Testis (tissue), 3 donors: ENCODE data around the gene HOMER2. TPM values are rescaled to one million over a fixed set of nuclear protein-coding genes. Genes with fewer than 3 reads are reported as not detected.
A peak's percentile ranks its signal among the peaks of the same experiment; 100 is the strongest.

ENCODE experiments used
- DNase-seq: peaks from one replicate; pipeline ENCODE4 v3.0.0-alpha.2; 2019
- H3K27ac ChIP-seq, 2 donors: fragments of 200-600 bp; sonication (generic); one replicate each; pipeline ENCODE4 v1.5.1; 2019
- H3K27me3 ChIP-seq: fragments of 200-600 bp; sonication (generic); one replicate; pipeline ENCODE4 v1.5.1; 2019
- H3K36me3 ChIP-seq: fragments of 200-600 bp; sonication (generic); one replicate; pipeline ENCODE4 v1.5.1; 2017; ENCODE audit warnings: low read depth; ENCODE audit errors: missing control alignments
- H3K4me1 ChIP-seq: fragments of 200-600 bp; sonication (generic); one replicate; pipeline ENCODE4 v1.5.1; 2019
- H3K4me3 ChIP-seq, 2 donors: fragments of 200-600 bp; sonication (generic); one replicate each; pipeline ENCODE4 v1.5.1; 2017 to 2019
- H3K9me3 ChIP-seq: fragments of 200-600 bp; sonication (generic); one replicate; pipeline ENCODE4 v1.5.1; 2017
- CTCF ChIP-seq, 3 experiments: fragments of 450-650 bp in 2 of 3; fragments of 200-600 bp in 1 of 3; sonication (generic) in 1 of 3; IDR thresholded peaks; one replicate each; pipeline ENCODE4 v1.5.1; 2016 to 2019; ENCODE audit warnings: antibody characterized with exemption in 3 of 3, mild to moderate bottlenecking in 2 of 3, moderate library complexity in 1 of 3
- POLR2A ChIP-seq: fragments of 450-650 bp; IDR thresholded peaks from one replicate; pipeline ENCODE4 v1.6.1; 2017; ENCODE audit warnings: antibody characterized with exemption, mild to moderate bottlenecking, moderate library complexity
- WGBS, 2 donors: methylation state at CpG; one replicate each; pipeline ENCODE4 v1.1.5; 2018; 5-methylcytosine and 5-hydroxymethylcytosine counted together
- intact Hi-C: fragments of 100-400 bp; cut with DNase I; formaldehyde crosslinking; loops from one replicate; pipeline ENCODE4 v1.15.1; 2023; ENCODE audit warnings: low total_unique reads
- polyA plus RNA-seq: library from polyadenylated mRNA; stranded (reverse); fragments of 350-450 nt; fragmentation: Illumina TruSeq; extraction: RNeasy Lipid Tissue Mini Kit (QIAGEN cat#74804); gene quantifications from one replicate; pipeline ENCODE4 v1.2.3, GENCODE V29; 2014; ENCODE audit warnings: low read depth, low replicate concordance; ENCODE audit not compliant: insufficient read depth
- total RNA-seq, 2 donors: library from RNA; depleted of rRNA; stranded (reverse); fragments of >200 nt; gene quantifications; one replicate each; pipeline ENCODE4 v1.2.3, GENCODE V29; 2016

The HOMER2 gene
- total and polyA plus RNA-seq, 3 donors from 2014 or later, result 18.7 to 40.5 (median 38.5) TPM

- no peaks in the 10 kb centered on the region for H3K9me3 ChIP-seq
- no peaks in the 10 kb centered on the region for H3K36me3 ChIP-seq
- WGBS, 2 donors, result 0 to 4% methylated on average over 19 to 45 of the region's 45 CpGs
- no peak for TF ChIP-seq CTCF (IDR thresholded peaks at IDR 0.05)
- TF ChIP-seq POLR2A, result no peak
- intact Hi-C loops, result no loop called here
- peaks cover 10% of the 10 kb centered on the region for H3K4me1 ChIP-seq
- DNase-seq, result peak; percentile 98
- H3K27me3 ChIP-seq, result no peaks in the 10 kb centered on the region
- peak within 1 kb of the TSS; percentile 68 to 91 for H3K4me3 ChIP-seq
- H3K27ac ChIP-seq, result peak within 1 kb of the TSS; percentile 74 to 83
Measured at GRCh38 chr15:82985688-82986441, 33.3 kb upstream of the HOMER2 start, which contains the start of gene RAMAC. Gene RAMAC, plus strand, starts transcription at chr15:82986210. Its CDS starts 2,809 bp downstream, at chr15:82989019.

DNA sequence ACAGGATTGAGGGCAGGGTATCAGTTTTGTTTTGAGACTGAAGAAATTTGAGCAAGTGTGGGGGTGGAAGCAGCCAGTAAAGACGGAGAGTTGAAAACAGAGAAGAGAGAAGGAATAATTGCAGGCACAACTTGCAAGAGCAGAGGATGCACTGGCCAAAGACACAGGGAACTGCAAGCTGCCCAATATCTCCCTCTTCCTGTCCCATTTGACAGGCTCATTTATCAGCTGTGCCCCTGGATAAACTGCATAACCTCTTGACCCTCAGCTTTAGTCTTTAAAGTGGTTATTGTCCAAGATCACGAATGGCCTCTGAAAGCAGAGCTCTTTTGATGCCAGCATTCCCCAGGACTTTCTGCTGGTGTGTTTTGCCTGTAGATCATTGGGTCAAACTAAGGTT lies 28.5 kb upstream of the HOMER2 start:
- WGBS, 2 donors, result 44 to 59% methylated on average over 2 of the region's 2 CpGs
- Histone ChIP-seq H3K9me3 (no peaks in the 10 kb centered on the region), H3K27me3 (no peaks in the 10 kb centered on the region), H3K36me3 (no peaks in the 10 kb centered on the region), H3K4me1 (peaks cover 4% of the 10 kb centered on the region), H3K4me3 (no peak overlapping the region), H3K27ac (no peak overlapping the region)
- no peak for DNase-seq
- intact Hi-C loops, result no loop called here
- TF ChIP-seq CTCF (IDR thresholded peaks at IDR 0.05) (no peak), POLR2A (no peak)

GRCh38 chr15:82979726-82980125 lies 27.2 kb upstream of the HOMER2 start:
- H3K9me3 ChIP-seq, result no peaks in the 10 kb centered on the region
- intact Hi-C loops, result no loop called here
- 92 to 100% methylated on average over 1 of the region's 1 CpG for WGBS, 2 donors
- H3K4me1 ChIP-seq, result no peaks in the 10 kb centered on the region
- no peak for TF ChIP-seq CTCF (IDR thresholded peaks at IDR 0.05)
- no peak for TF ChIP-seq POLR2A
- H3K27me3 ChIP-seq, result no peaks in the 10 kb centered on the region
- H3K36me3 ChIP-seq, result no peaks in the 10 kb centered on the region
- H3K27ac ChIP-seq, result no peak overlapping the region
- no peak overlapping the region for H3K4me3 ChIP-seq
- DNase-seq, result no peak

DNA sequence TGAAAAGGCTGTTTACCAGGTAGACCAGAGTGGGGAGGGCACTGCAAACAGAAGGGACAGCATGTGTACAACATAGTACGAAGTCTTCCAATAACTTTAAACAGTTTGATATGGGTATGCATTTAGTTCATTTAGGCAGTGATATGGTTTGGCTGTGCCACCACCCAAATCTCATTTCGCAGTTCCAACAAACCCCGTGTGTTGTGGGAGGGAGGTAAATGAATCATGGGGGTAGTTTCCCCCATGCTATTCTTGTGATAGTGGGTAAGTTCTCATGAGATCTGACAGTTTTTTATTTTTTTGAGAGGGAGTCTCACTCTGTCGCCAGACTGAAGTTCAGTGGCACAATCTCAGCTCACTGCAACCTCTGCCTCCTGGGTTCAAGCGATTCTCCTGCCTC lies 25.9 kb upstream of the HOMER2 start:
- 93% methylated on average over 5 of the region's 5 CpGs for WGBS, 2 donors
- intact Hi-C loops, result no loop called here

More for the DNA sequence above, 25.9 kb upstream of the HOMER2 start:
- no peak for DNase-seq
- Histone ChIP-seq H3K9me3 (no peaks in the 10 kb centered on the region), H3K4me3 (no peak overlapping the region), H3K36me3 (no peaks in the 10 kb centered on the region), H3K4me1 (no peaks in the 10 kb centered on the region), H3K27me3 (no peaks in the 10 kb centered on the region), H3K27ac (no peak overlapping the region)
- TF ChIP-seq CTCF (IDR thresholded peaks at IDR 0.05) (no peak), POLR2A (no peak)
